Osteocyte (in vitro differentiated cells): Measurements from ENCODE around the gene ZMIZ1. TPM values are rescaled to one million over a fixed set of nuclear protein-coding genes. Genes with fewer than 3 reads are reported as not detected.

ENCODE experiments used
- DNase-seq: peaks from one replicate; pipeline ENCODE4 v3.0.0; 2021; ENCODE audit warnings: mixed read lengths; ENCODE audit not compliant: unreplicated experiment; ENCODE audit errors: extremely low spot score
- H3K27ac Mint-ChIP-seq: one replicate; pipeline ENCODE4 v1.8.0; 2021; ENCODE audit warnings: mild to moderate bottlenecking, mixed read lengths; ENCODE audit not compliant: unreplicated experiment
- H3K27me3 Mint-ChIP-seq: one replicate; pipeline ENCODE4 v1.8.0; 2021; ENCODE audit warnings: mixed read lengths; ENCODE audit not compliant: unreplicated experiment
- H3K36me3 Mint-ChIP-seq: one replicate; pipeline ENCODE4 v1.8.0; 2021; ENCODE audit warnings: mixed read lengths; ENCODE audit not compliant: unreplicated experiment
- H3K4me1 Mint-ChIP-seq: one replicate; pipeline ENCODE4 v1.8.0; 2021; ENCODE audit warnings: mixed read lengths; ENCODE audit not compliant: unreplicated experiment
- H3K4me3 Mint-ChIP-seq: one replicate; pipeline ENCODE4 v1.8.0; 2021; ENCODE audit warnings: mild to moderate bottlenecking, moderate library complexity, mixed read lengths; ENCODE audit not compliant: unreplicated experiment
- H3K9me3 Mint-ChIP-seq: one replicate; pipeline ENCODE4 v1.8.0; 2021; ENCODE audit warnings: mixed read lengths; ENCODE audit not compliant: unreplicated experiment
- CTCF ChIP-seq: fragments of 200-600 bp; sonication (generic); IDR thresholded peaks from 2 replicates; pipeline ENCODE4 v1.5.0; 2021; ENCODE audit warnings: antibody characterized with exemption, mild to moderate bottlenecking, moderate library complexity
- total RNA-seq: library from RNA; stranded (reverse); gene quantifications from 2 replicates; pipeline ENCODE4 v1.2.1, GENCODE V29; 2021

Gene ZMIZ1
- total RNA-seq, 1 donor from 2014 or later: 90.5 TPM

- no peaks in the 10 kb centered on the region for H3K9me3 Mint-ChIP-seq
- no peak for TF ChIP-seq CTCF
- H3K4me3 Mint-ChIP-seq: no peak overlapping the region
Observed at GRCh38 chr10:79025199-79025832, 43.5 kb upstream of the ZMIZ1 start.

DNA sequence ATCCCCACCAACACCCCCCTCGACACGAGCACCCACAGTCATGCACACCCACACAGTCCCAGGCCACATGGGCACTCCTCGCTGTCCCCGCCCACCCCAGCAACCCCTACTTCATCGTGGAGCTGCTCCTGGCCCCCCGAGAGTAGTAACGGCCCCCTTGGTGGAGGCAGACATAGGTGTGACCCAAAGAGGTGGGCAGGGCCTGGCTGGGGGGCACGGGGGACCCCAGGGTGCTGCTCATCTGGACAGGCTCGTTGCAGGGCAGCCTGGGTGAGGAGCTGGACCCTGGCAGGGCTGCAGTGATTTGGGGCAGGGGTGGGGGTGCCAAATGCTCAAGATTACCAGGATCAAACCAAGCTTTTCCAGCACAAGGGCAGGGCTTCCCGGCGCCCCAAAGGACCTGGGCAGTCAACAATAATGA lies 42.4 kb upstream of the ZMIZ1 start:
- no peak for DNase-seq
- H3K4me3 Mint-ChIP-seq: no peak overlapping the region
- no peaks in the 10 kb centered on the region for H3K9me3 Mint-ChIP-seq
- H3K27ac Mint-ChIP-seq: no peak overlapping the region
- H3K36me3 Mint-ChIP-seq: no peaks in the 10 kb centered on the region
- TF ChIP-seq CTCF: no peak
- peaks cover 14% of the 10 kb centered on the region for H3K27me3 Mint-ChIP-seq
- no peaks in the 10 kb centered on the region for H3K4me1 Mint-ChIP-seq

More at GRCh38 chr10:79025199-79025832, 43.5 kb upstream of the ZMIZ1 start:
- no peak for DNase-seq
- Mint-ChIP-seq H3K36me3 (no peaks in the 10 kb centered on the region), H3K4me1 (no peaks in the 10 kb centered on the region), H3K27me3 (peaks cover 10% of the 10 kb centered on the region), H3K27ac (no peak overlapping the region)

DNA sequence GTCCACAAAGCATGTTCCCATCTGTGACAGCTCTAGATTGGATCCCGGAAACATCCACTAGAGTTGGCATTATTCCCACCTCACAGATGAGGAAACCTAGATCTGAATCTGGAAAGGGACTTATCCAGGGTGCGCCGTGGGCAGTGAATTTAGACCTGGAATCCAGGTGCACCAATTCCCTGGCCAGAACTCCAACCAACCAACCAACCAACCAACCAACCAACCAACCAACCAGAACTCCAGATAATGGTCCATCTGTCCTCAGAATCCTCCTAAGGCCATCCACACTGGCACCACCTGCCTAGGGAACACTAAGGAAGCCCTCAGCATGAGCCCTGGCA lies 42.0 kb upstream of the ZMIZ1 start:
- TF ChIP-seq CTCF: no peak
- Mint-ChIP-seq H3K4me3 (no peak overlapping the region), H3K36me3 (no peaks in the 10 kb centered on the region), H3K27ac (no peak overlapping the region), H3K9me3 (no peaks in the 10 kb centered on the region), H3K4me1 (no peaks in the 10 kb centered on the region), H3K27me3 (peaks cover 14% of the 10 kb centered on the region)
- no peak for DNase-seq

- no peaks in the 10 kb centered on the region for H3K9me3 Mint-ChIP-seq
- no peak overlapping the region for H3K27ac Mint-ChIP-seq
- no peak for DNase-seq
- H3K4me1 Mint-ChIP-seq: no peaks in the 10 kb centered on the region
- H3K36me3 Mint-ChIP-seq: no peaks in the 10 kb centered on the region
- TF ChIP-seq CTCF: no peak
- H3K4me3 Mint-ChIP-seq: no peak overlapping the region
- peaks cover 14% of the 10 kb centered on the region for H3K27me3 Mint-ChIP-seq
Observed at GRCh38 chr10:79027147-79028055, 41.4 kb upstream of the ZMIZ1 start.

DNA sequence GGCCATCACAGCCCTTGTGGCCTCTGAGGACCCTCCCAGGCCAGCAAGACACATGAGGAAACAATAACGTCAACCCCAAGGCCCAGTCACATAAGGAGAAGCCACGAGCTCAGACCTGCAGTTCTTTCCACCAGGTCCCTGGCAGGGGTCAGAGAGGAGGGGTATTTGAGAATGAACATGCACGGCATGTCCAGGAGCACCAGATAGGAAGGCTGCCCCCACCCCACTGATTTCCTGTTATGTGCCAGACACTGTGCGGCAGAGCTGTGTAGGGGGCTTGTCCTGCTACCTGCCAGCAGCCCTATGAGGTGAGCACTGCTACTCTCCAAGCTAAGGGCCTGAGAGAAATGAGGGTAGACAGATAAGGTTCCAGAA lies 40.7 kb upstream of the ZMIZ1 start:
- peaks cover 16% of the 10 kb centered on the region for H3K27me3 Mint-ChIP-seq
- no peak for DNase-seq
- no peak overlapping the region for H3K27ac Mint-ChIP-seq
- no peaks in the 10 kb centered on the region for H3K9me3 Mint-ChIP-seq
- no peaks in the 10 kb centered on the region for H3K36me3 Mint-ChIP-seq
- no peaks in the 10 kb centered on the region for H3K4me1 Mint-ChIP-seq
- TF ChIP-seq CTCF: no peak
- H3K4me3 Mint-ChIP-seq: no peak overlapping the region
